ENCODE measurements around the gene FAAH. TPM values are rescaled to one million over a fixed set of nuclear protein-coding genes. Genes with fewer than 3 reads are reported as not detected.
A peak's percentile ranks its signal among the peaks of the same experiment; 100 is the strongest.

Gene FAAH
- total RNA-seq, 1 experiment from 2014 or later: 38.6 TPM

DNA sequence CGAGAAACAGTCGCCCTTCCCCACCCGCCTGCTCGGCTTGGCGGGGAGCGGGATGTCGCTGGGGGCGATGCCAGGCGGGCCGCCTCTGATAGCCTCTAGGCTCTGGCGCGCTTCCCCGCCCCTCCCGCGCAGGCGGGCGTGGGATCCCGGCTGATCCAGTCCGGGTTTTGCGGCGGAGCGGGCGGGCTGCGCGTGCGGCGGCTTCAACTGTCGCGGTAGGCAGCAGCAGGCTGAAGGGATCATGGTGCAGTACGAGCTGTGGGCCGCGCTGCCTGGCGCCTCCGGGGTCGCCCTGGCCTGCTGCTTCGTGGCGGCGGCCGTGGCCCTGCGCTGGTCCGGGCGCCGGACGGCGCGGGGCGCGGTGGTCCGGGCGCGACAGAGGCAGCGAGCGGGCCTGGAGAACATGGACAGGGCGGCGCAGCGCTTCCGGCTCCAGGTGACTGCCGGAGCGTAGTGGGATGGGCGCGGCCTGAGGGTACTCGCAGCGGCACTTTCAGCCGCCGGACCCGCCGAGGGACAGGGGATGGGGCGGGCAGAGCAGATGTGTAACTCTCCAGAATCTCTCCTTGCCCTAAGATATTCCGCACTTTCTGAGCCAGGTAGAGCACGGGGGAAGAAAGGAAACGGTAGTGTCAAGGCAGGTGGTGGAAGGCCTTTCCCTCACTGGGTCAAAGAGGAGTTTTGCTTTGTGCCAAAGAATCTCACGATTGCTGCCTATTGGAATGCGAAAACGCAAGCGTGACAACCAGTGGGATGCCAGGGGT lies at the start of gene FAAH (continued):
- TF ChIP-seq, protein P1, sequence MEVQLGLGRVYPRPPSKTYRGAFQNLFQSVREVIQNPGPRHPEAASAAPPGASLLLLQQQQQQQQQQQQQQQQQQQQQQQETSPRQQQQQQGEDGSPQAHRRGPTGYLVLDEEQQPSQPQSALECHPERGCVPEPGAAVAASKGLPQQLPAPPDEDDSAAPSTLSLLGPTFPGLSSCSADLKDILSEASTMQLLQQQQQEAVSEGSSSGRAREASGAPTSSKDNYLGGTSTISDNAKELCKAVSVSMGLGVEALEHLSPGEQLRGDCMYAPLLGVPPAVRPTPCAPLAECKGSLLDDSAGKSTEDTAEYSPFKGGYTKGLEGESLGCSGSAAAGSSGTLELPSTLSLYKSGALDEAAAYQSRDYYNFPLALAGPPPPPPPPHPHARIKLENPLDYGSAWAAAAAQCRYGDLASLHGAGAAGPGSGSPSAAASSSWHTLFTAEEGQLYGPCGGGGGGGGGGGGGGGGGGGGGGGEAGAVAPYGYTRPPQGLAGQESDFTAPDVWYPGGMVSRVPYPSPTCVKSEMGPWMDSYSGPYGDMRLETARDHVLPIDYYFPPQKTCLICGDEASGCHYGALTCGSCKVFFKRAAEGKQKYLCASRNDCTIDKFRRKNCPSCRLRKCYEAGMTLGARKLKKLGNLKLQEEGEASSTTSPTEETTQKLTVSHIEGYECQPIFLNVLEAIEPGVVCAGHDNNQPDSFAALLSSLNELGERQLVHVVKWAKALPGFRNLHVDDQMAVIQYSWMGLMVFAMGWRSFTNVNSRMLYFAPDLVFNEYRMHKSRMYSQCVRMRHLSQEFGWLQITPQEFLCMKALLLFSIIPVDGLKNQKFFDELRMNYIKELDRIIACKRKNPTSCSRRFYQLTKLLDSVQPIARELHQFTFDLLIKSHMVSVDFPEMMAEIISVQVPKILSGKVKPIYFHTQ (CRISPR knock-in tag; IDR thresholded peaks at IDR 0.05): no peak
- TF ChIP-seq TEAD4 (CRISPR knock-in tag; IDR thresholded peaks at IDR 0.05) (peak; percentile 53; the same call in 1 of the 2 replicates), SMAD4 (CRISPR knock-in tag; IDR thresholded peaks at IDR 0.05) (peak; percentile 53; the same call in 1 of the 2 replicates), MYBL2 (CRISPR knock-in tag; IDR thresholded peaks at IDR 0.05) (peak; percentile 70; the same call in 1 of the 2 replicates), GRHL2 (CRISPR knock-in tag; IDR thresholded peaks at IDR 0.05; ENCODE audit: insufficient replicate concordance, severe bottlenecking) (no peak), FOXP1 (CRISPR knock-in tag; IDR thresholded peaks at IDR 0.05; ENCODE audit: borderline replicate concordance) (peak; percentile 98), FOXK1 (CRISPR knock-in tag; IDR thresholded peaks at IDR 0.05) (peak; percentile 79), ZNF232 (CRISPR knock-in tag; IDR thresholded peaks at IDR 0.05) (no peak)
- TF ChIP-seq, protein P2, sequence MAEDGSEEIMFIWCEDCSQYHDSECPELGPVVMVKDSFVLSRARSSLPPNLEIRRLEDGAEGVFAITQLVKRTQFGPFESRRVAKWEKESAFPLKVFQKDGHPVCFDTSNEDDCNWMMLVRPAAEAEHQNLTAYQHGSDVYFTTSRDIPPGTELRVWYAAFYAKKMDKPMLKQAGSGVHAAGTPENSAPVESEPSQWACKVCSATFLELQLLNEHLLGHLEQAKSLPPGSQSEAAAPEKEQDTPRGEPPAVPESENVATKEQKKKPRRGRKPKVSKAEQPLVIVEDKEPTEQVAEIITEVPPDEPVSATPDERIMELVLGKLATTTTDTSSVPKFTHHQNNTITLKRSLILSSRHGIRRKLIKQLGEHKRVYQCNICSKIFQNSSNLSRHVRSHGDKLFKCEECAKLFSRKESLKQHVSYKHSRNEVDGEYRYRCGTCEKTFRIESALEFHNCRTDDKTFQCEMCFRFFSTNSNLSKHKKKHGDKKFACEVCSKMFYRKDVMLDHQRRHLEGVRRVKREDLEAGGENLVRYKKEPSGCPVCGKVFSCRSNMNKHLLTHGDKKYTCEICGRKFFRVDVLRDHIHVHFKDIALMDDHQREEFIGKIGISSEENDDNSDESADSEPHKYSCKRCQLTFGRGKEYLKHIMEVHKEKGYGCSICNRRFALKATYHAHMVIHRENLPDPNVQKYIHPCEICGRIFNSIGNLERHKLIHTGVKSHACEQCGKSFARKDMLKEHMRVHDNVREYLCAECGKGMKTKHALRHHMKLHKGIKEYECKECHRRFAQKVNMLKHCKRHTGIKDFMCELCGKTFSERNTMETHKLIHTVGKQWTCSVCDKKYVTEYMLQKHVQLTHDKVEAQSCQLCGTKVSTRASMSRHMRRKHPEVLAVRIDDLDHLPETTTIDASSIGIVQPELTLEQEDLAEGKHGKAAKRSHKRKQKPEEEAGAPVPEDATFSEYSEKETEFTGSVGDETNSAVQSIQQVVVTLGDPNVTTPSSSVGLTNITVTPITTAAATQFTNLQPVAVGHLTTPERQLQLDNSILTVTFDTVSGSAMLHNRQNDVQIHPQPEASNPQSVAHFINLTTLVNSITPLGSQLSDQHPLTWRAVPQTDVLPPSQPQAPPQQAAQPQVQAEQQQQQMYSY (CRISPR knock-in tag; IDR thresholded peaks at IDR 0.05): peak; percentile 100
- TF ChIP-seq, protein P3, sequence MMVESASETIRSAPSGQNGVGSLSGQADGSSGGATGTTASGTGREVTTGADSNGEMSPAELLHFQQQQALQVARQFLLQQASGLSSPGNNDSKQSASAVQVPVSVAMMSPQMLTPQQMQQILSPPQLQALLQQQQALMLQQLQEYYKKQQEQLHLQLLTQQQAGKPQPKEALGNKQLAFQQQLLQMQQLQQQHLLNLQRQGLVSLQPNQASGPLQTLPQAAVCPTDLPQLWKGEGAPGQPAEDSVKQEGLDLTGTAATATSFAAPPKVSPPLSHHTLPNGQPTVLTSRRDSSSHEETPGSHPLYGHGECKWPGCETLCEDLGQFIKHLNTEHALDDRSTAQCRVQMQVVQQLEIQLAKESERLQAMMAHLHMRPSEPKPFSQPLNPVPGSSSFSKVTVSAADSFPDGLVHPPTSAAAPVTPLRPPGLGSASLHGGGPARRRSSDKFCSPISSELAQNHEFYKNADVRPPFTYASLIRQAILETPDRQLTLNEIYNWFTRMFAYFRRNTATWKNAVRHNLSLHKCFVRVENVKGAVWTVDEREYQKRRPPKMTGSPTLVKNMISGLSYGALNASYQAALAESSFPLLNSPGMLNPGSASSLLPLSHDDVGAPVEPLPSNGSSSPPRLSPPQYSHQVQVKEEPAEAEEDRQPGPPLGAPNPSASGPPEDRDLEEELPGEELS (CRISPR knock-in tag; IDR thresholded peaks at IDR 0.05): peak; percentile 92
- TF ChIP-seq, protein P4, sequence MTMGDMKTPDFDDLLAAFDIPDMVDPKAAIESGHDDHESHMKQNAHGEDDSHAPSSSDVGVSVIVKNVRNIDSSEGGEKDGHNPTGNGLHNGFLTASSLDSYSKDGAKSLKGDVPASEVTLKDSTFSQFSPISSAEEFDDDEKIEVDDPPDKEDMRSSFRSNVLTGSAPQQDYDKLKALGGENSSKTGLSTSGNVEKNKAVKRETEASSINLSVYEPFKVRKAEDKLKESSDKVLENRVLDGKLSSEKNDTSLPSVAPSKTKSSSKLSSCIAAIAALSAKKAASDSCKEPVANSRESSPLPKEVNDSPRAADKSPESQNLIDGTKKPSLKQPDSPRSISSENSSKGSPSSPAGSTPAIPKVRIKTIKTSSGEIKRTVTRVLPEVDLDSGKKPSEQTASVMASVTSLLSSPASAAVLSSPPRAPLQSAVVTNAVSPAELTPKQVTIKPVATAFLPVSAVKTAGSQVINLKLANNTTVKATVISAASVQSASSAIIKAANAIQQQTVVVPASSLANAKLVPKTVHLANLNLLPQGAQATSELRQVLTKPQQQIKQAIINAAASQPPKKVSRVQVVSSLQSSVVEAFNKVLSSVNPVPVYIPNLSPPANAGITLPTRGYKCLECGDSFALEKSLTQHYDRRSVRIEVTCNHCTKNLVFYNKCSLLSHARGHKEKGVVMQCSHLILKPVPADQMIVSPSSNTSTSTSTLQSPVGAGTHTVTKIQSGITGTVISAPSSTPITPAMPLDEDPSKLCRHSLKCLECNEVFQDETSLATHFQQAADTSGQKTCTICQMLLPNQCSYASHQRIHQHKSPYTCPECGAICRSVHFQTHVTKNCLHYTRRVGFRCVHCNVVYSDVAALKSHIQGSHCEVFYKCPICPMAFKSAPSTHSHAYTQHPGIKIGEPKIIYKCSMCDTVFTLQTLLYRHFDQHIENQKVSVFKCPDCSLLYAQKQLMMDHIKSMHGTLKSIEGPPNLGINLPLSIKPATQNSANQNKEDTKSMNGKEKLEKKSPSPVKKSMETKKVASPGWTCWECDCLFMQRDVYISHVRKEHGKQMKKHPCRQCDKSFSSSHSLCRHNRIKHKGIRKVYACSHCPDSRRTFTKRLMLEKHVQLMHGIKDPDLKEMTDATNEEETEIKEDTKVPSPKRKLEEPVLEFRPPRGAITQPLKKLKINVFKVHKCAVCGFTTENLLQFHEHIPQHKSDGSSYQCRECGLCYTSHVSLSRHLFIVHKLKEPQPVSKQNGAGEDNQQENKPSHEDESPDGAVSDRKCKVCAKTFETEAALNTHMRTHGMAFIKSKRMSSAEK (CRISPR knock-in tag; IDR thresholded peaks at IDR 0.05; ENCODE audit: borderline replicate concordance): no peak
- TF ChIP-seq, protein P5, sequence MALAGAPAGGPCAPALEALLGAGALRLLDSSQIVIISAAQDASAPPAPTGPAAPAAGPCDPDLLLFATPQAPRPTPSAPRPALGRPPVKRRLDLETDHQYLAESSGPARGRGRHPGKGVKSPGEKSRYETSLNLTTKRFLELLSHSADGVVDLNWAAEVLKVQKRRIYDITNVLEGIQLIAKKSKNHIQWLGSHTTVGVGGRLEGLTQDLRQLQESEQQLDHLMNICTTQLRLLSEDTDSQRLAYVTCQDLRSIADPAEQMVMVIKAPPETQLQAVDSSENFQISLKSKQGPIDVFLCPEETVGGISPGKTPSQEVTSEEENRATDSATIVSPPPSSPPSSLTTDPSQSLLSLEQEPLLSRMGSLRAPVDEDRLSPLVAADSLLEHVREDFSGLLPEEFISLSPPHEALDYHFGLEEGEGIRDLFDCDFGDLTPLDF (CRISPR knock-in tag; IDR thresholded peaks at IDR 0.05): no peak
- TF ChIP-seq, protein P6, sequence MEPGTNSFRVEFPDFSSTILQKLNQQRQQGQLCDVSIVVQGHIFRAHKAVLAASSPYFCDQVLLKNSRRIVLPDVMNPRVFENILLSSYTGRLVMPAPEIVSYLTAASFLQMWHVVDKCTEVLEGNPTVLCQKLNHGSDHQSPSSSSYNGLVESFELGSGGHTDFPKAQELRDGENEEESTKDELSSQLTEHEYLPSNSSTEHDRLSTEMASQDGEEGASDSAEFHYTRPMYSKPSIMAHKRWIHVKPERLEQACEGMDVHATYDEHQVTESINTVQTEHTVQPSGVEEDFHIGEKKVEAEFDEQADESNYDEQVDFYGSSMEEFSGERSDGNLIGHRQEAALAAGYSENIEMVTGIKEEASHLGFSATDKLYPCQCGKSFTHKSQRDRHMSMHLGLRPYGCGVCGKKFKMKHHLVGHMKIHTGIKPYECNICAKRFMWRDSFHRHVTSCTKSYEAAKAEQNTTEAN (CRISPR knock-in tag; IDR thresholded peaks at IDR 0.05): peak; percentile 70; the same call in 1 of the 2 replicates
- TF ChIP-seq, protein P7, sequence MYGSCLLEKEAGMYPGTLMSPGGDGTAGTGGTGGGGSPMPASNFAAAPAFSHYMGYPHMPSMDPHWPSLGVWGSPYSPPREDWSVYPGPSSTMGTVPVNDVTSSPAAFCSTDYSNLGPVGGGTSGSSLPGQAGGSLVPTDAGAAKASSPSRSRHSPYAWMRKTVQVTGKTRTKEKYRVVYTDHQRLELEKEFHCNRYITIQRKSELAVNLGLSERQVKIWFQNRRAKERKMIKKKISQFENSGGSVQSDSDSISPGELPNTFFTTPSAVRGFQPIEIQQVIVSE (CRISPR knock-in tag; IDR thresholded peaks at IDR 0.05; ENCODE audit: borderline replicate concordance): no peak
- TF ChIP-seq, protein P8, sequence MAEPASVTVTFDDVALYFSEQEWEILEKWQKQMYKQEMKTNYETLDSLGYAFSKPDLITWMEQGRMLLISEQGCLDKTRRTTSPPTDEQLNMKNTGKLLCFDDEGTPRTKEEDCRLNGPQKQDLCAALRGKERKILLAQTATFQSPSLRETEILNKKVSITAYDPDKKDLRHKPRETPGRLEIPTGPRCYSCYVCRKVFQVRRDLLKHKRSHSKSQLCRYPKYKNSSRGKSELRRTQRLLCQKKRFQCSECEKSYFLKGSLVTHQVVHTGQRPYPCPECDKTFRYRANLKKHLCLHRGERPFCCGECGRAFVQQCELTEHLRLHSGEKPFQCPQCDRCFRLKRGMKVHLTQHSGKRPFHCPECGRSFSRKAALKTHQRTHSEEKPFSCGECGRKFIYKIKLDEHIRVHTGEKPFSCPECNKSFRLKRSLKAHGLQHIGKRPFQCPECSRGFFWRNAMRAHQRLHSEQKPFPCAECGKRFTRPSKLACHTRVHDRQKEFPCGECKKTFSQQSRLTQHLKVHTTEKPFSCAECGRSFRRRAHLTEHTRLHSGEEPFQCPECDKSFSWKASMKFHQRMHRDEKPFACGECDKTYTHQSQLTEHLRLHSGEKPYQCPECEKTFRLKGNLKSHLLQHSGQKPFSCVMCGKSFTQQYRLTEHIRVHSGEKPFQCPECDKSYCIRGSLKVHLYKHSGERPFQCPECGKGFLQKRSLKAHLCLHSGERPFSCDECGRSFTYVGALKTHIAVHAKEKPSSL (CRISPR knock-in tag; conservative IDR thresholded peaks at IDR 0.05): no peak
- TF ChIP-seq, protein P9, sequence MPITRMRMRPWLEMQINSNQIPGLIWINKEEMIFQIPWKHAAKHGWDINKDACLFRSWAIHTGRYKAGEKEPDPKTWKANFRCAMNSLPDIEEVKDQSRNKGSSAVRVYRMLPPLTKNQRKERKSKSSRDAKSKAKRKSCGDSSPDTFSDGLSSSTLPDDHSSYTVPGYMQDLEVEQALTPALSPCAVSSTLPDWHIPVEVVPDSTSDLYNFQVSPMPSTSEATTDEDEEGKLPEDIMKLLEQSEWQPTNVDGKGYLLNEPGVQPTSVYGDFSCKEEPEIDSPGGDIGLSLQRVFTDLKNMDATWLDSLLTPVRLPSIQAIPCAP (CRISPR knock-in tag; IDR thresholded peaks at IDR 0.05): no peak

Measured in WTC11 (cell line).